SK-MEL-5 (cell line): ENCODE measurements around the gene PPP1R11. TPM values are rescaled to one million over a fixed set of nuclear protein-coding genes. Genes with fewer than 3 reads are reported as not detected.

Source experiments
- DNase-seq: peaks from one replicate; pipeline ENCODE4 v3.0.0-alpha.2; 2016; ENCODE audit warnings: low read depth, low spot score
- in situ Hi-C: cut with HindIII; loops from 2 replicates; pipeline ENCODE4 v1.10.0; 2016; ENCODE audit warnings: low sequenced_read_pairs, high pct_unique_total_duplicates, low pct_unique_long_range_greater_than_20kb
- total RNA-seq: library from RNA; depleted of rRNA; stranded (reverse); fragments of >200 nt; shearing (Covaris generic); gene quantifications from 2 replicates; pipeline ENCODE4 v1.2.3, GENCODE V29; 2014

Gene PPP1R11
- total RNA-seq, 1 experiment from 2014 or later: 51.6 TPM

DNA sequence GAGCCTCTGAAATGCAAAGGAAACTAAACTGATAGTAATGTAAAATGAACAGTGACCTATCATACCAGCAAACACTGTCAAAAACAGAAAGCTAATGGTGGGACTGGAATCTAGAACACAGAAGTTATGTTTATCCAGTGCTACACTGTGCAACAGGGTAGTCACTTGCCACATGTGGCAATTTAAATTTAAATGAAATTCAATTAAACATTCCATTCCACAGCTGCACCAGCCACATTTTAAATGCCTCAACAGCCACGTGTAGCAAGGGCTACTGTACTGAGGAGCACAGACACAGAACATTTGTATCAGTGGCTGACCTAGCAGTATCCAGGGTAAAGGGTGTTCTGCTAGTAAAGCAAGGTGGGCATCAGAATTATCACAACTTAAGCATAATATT, 11.5 kb upstream of the PPP1R11 start:
- no peak for DNase-seq
- in situ Hi-C loops: no loop called here

DNA sequence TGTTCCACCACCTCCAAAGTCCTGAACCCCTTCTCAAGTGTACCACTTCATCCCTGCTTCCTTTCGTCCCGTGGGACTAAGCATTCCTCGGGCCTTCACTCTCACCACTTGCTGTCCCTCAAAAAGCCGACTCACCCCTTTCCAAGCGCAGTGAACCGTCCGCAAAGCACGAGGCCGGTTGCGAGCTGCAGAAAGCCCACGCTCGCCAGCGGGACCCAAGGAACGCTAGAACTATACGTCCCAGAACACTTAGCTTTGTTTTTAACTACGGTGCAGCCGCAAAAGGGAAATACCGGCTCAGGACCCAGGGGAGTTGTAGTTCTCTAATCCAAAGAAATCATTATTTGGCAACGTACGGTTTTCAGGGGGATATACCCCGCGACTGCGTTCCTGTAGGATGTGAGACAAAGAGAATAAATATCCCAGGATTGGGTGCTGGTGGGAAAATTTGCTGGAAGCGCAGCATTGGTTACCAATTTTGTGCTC, 6.3 kb upstream of the PPP1R11 start:
- in situ Hi-C loops: no loop called here
- no peak for DNase-seq

DNA sequence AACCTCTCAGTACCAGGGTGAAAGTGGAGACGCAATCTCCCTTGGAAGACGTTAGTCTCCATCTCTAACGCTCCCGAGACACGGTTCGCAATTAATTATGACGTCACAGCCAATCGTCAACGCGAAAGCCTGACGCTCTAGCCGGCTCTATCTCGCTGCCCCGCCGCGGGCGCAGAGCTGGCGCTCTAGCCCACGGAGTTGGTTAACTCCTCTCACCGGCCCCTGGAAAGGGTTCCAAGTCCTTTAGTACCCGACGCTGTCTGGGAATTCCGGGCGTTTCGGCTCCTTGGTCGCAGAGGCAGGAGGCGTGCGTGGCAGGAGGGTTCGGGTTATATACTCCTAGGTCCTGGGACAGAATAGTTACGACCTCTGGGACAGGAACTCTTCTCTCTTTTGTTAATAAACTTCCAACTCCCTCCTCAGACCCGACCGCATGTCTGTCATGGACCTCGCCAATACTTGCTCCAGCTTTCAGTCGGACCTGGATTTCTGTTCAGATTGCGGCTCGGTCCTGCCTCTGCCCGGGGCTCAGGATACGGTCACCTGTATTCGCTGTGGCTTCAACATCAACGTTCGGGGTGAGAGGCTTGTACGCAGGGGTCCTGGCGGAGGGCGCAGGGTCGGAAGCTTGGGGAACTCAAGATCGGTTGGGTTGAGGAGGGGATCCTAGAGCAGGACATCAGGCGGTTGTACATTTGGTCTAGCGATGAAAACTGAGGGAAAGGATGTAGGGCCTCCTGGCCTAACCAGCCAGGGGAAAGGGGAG, 5.7 kb upstream of the PPP1R11 start, which contains the start of gene POLR1H:
Gene POLR1H, plus strand, starts transcription at position 174 of the 766 bp plus-strand sequence. Its CDS starts 260 bp downstream, at position 434.
- in situ Hi-C loops: no loop called here

DNA sequence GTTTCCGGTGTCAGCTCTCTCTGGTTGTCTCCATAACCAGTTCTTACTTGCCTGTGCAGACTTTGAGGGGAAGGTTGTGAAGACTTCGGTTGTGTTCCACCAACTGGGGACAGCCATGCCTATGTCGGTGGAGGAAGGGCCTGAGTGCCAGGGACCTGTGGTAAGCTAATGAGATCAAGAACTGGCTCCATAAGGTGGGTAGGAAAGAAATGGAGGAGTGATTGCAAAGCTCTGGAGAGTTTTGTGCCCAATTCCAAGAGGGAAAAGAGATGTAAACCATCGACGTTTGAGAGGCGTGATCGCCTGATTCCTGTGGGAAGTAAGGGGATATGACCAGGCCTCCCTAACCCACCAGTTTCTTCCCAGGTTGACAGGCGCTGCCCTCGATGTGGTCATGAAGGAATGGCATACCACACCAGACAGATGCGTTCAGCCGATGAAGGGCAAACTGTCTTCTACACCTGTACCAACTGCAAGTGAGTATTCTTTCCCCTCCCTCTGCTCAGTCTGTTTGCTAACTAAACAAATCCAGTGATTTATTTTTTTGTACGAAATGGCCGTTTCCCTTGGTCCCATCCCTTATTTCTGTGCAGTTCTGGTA, 5.0 kb upstream of the PPP1R11 start:
- in situ Hi-C loops: no loop called here
- DNase-seq: peak; percentile 22

More for the DNA sequence above, 5.7 kb upstream of the PPP1R11 start, which contains the start of gene POLR1H:
- DNase-seq: peak; percentile 96

GRCh38 chr6:30062471-30063178, 4.4 kb upstream of the PPP1R11 start:
- in situ Hi-C loops: no loop called here
- no peak for DNase-seq

- in situ Hi-C loops: no loop called here
- no peak for DNase-seq
Measured at GRCh38 chr6:30063315-30063714, 3.7 kb upstream of the PPP1R11 start.

- no peak for DNase-seq
Measured at GRCh38 chr6:30066082-30066481, 916 bp upstream of the PPP1R11 start.

DNA sequence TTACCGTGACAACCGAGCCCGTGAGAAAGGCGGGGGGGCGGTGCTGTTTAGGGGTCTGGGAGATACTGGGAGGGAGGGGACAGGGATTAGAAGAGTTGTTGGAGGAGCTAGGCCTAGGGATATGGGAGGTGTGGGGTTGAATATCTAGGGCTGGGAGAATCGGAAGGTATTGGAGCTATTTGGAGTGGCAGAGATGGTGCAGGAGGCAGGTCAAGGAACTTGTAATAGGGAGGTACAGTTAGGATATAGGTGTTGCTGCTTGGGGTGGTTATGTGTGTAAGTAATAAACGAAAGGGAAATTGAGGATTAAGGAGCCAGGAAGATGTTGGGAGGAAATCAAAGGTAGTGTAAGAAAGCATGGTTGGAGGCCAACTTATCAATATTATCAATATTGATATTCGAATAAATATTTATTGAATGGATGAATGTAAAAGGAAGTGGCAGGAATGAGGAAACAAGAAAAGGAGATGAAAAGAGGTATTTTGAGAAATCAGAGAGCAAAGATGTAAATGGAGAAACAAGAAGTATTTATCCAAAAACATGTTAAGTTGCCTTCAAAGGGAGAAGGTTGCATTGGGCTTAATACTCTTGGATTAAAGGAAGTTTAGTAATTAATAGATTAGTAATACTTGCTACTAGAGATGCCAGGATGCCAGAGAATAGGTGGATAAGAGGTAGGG, 602 bp downstream of the PPP1R11 start:
- in situ Hi-C loops: no loop called here
- DNase-seq: no peak

More at GRCh38 chr6:30066082-30066481, 916 bp upstream of the PPP1R11 start:
- in situ Hi-C loops: no loop called here

GRCh38 chr6:30071081-30071818, 4.3 kb downstream of the PPP1R11 start:
- in situ Hi-C loops: no loop called here

DNA sequence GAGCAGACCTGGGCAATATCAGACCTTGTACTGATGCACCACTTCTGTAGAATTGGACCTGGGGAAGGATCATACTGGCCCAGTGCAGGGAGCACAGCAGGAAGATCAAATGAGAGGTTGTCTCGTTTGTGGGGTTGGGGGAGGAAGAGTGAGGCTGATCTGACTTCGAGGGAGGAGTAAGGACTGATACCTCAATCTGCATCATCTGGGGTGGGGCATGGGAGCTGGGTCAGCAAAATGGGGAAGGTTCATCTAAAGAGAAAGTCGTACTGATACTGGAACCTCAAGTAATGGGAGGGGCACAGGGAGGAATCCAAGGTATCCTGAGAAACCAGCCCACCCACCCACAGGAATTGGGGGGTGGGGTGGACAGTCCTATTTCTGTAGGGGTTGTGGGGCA, 4.9 kb downstream of the PPP1R11 start:
- no peak for DNase-seq

More at GRCh38 chr6:30071081-30071818, 4.3 kb downstream of the PPP1R11 start:
- no peak for DNase-seq

DNA sequence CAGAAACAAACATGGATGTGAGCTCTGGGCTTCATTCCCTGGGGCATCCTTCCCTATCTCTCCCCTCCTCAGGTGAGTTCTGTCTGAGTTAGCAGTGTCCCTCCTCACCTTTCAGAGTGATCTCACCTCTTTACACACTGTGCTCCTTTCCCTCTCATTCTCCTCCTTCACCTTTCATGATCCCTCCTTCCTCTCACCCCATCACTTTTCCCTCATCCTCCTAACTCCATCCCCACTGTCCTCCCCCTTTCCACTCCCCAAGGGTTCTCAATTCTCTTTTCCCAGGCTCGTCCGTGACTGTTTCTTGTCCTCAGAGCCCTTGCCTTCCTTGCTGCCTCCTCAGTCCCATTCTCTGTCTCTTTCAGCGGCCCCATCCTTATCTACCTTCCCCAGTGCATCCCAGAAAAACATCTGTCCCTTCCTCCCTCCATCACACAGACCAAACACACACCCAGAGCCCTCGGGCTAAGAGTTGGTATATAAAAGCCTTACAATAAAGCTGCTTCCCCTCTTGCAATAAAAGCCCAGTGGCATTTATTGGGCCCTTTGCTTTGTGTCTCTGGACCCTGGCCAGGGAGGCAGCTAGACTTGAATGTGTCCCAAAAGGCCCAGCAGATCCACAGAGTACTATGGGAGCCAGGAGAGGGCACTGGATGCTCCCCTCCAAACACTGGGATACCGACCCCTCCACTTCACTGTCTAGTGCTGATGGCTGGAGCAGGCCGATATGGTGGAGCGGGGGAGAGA, 6.7 kb downstream of the PPP1R11 start:
- DNase-seq: no peak
- in situ Hi-C loops: no loop called here

More for the DNA sequence above, 4.9 kb downstream of the PPP1R11 start:
- in situ Hi-C loops: no loop called here

DNA sequence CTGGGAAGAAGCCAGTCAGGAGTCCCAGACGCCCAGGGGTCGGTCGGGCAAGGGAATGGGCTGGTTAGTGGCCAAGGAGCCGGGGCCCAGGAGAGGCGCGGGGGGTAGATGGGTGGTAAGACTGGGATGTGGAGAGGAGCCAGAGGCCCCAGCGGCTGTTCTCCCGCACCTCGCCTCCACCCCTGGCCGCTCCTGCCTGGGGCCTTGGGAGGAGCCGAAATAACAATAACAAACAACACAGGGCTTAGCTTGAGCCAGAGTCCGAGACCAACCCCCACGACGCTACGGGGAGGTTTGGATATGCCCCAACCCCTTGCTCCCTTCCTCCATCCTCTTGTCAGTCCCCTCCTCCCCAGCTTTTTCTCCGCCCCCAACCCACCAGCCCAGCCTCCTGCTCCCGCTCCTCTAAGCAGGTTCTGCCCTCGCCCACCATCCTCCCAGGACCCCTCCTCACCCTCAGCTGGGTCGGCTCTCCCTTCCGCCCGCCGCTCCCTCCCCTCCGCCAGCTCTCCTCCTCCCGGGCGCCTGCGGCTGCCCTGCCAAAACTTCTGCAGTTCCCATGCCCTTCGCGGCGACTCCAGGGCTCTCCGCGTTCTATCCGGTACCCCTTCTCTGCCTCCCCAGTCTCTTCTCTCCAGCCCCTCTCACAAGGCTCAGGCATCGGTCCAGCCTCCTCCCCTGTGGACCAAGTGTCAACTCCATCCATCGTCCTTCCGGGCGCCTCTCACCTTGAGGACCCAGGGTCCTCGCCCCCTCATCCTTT, 7.5 kb downstream of the PPP1R11 start:
- DNase-seq: no peak
- in situ Hi-C loops: no loop called here

DNA sequence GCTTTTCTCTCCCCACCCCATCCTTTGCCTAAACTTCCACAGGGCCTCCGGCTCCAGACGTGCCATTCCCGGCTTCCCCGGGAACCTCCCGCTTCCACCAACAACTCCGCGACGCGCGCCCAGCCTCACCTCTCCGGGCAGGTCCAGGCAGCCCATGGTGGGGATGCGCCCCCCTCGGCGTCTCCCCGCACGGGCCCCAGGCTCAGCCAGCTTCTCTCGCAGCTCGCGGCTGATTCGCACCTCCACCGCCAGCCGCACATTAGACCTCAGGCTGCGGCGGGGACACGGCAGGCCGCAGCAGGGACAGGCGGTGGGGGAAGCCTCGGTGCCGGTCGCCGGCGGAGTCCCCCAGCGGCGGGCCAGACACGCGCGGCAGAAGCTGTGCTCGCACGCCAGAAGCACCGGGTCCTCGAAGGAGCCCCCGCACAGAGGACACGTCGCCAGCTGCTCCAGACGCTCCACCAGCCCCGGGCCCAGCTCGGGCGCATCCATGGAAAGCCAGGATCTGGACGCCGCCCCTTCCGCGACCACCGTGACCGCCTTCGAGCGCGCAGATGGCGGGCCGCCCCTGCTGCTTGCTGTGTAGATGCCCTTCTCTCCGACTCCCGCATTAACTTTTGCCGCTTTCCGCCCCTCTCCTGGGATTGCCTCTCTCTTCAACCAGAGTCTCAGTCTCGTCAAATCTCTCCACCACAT, 8.2 kb downstream of the PPP1R11 start, which contains the start of gene RNF39:
Gene RNF39, minus strand, starts transcription at position 676 of the 696 bp plus-strand sequence. Its CDS starts 184 bp downstream, at position 492.
- no peak for DNase-seq
- in situ Hi-C loops: no loop called here

DNA sequence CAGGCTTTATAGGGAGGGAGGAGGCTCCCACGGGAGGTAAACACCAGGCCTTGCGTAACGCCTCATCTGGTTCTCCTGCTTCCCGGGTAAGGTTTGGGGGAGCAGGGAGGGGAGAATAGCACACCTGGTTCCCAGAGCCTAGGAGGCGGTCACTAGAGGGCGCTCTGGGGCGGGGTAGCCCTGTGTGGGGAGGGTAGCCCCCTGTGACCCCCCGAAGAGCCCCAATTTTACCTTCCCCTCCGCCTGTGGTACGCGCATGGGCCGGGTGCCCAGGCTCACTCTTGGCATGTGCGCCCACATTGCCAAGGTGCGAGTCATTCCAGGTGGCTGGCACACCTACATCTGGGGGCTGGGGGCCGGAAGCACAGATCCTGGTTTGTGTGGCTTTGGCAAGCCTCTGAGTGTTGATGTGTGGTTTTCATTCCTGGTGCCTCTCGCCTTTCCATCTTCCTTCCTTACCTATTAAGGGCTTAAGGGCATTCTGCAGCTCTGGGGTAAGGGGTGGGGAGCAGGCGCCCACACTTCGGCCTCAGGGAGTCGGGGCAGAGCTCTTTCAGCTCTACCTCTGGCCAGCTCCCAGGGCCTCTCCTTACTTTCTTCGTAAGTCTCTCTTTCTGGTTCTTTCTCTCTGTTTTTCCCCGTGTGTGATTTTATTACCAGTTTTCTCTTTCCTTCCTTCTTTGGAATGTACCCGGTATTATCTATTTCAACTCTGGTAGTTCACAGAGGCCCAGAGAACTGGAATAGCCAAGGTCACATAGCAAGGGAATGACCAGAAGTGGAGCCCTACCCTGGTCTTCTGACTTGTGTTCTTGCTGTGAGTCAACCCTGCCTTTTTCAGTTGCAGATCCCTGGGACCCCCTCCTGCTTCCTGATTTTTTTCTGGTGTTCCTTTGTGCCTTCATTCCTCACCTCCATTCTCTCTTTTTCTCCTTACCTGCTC, 9.1 kb downstream of the PPP1R11 start:
- in situ Hi-C loops: no loop called here
- DNase-seq: no peak
